Fibroblast of skin of right biceps (primary cell): ENCODE measurements around the gene SDCCAG8.

Experiments
- DNase-seq: peaks from one replicate; pipeline ENCODE4 v3.0.0-alpha.2; 2013

Gene SDCCAG8

DNA sequence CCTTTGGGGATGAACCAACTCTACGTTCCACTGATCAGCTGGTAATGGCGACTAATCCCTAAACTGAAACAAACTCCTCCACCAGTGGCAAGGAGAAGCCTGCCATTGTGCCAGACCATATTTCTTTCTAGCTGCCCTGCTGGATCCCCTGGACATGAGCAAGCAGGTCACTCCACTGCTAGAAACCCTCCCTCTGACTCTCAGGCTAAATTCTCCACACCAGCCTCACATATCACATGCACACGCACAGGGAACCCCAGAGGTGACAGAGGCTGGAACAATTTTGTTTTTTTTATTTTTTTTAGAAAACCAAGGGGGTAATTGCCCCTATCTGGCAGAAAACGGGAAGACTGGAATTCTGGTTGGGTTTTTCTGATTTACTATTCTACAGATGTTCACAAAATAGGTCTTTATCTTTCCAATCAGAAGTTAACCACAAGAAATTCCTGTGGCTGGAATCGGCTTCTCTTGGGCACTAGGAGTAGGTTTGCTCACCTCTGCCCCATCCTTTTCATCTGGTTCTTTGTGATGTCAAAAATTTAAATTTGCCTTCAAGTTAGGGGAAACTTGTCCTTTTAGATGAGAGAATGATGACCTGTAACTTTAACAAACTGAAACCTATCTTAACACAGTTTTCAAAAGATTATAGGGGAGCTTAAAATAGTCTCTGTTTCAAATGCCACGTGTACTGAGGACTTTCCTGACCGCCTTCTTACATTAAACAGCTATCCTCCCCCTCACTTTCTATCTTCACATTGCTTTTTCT is 258.1 kb downstream of the SDCCAG8 start:
- DNase-seq: peak; percentile 72

DNA sequence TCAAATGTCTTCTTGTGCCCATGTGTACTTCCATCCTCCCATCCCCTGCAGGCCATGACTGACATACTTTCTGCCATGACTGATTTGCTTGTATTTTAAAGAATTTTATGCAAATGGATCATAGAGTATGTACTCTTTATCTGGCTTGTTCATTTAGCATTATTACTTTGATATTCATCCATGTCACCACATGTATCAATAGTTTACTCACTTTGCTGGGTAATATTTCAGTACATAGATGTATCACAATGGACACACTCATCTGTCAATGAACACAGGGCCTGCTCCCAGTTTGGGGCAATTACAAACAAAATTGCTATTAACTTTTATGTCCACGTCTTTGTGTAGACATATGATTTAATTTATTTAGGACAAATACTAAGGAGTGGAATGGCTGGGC is 259.1 kb downstream of the SDCCAG8 start:
- DNase-seq: no peak

DNA sequence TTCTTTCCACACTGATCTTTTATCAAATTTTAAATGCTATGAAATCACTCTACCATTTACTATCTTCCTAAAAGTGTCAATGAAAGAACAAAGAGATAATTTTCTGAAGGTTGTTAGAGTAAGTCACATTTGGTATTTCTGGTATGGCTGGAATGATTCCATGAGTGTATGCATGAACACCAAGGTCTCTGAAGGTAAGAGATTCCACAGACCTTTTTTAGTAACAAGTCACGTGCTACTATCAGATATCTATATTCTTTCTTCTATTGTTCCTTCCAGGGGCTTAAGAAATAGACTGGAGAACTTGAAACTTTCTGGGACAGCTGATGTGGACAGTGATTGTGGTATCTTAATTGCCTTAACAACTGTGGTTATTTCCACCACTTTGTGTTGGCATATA is 265.0 kb downstream of the SDCCAG8 start:
- DNase-seq: no peak

DNA sequence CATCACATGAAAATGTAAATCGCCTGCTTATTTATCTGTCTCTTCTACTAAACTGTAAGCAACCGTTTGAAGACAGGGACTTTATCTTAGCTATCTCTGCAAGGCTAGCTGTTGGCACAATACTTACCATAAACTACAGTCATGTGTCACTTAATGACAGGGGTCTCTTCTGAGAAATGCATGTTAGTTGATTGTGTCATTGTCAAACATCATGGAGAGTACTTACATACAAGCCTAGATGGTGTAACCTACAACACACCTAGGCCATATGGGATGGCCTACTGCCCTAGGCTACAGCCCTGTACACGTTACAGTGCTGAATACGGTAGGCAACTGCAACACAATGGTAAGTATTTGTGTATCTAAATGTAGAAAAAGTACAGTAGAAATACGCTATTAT is 267.9 kb downstream of the SDCCAG8 start:
- no peak for DNase-seq

DNA sequence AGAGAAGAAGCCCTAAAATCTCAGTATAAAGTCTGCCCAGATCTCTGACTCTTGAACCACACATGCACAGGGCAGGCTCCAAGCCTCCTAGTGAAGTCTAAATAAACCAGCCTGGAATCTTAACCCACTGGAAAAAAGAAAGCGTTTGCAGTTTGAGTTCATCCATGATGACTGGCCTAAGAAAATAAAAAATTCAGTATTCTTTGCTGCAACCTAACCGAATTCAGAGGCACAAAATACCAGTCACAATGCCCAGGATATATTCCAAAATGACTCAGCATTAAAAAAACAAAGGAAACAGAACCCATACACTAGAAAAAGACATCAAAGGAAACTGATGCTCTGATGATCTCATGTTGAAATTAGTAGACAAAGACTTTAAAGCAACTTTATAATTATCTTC is 269.2 kb downstream of the SDCCAG8 start:
- DNase-seq: peak; percentile 86

DNA sequence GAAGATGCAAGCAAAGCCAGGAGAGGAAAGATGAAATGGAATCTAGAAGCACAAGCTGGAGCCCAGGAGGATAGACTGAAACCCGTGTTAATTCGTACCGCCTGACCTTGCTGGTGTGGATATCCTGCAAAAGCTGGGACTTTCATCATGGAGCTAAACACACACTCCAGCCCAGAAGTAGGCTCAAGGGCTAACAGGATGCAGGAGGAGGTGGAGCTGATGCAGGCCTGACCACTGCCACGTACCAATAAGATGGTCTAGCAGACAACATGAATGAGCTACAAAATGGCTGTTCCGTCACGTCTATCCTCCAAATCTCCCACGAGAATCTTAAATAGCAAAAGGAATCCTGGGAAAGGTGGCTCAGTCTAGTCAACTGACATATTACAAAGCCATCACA is 270.3 kb downstream of the SDCCAG8 start:
- DNase-seq: no peak

DNA sequence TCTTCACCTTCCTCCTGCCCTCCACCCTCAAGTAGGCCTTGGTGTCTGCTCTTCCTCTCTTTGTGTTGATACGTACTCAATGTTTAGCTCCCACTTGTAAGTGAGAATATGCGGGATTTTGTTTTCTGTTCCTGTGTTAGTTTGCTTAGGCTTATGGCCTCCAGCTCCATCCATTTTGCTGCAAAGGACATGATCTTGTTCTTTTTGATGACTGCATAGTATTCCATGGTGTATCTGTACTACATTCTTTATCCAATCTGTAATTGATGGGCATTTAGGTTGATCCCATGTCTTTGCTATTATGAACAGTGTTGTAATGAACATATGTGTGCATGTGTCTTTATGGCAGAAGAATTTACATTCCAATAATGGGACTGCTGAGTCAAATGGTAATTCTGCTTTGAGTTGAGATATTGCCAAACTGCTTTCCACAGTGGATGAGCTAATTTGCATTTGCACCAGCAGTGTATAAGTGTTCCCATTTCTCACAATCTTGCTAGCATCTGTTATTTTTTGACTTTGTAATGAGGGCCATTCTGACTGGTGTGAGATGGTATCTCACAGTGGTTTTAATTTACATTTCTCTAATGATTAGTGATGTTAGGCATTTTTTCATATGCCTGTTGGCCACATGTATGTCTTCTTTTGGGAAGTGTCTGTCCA is 272.7 kb downstream of the SDCCAG8 start:
- no peak for DNase-seq

DNA sequence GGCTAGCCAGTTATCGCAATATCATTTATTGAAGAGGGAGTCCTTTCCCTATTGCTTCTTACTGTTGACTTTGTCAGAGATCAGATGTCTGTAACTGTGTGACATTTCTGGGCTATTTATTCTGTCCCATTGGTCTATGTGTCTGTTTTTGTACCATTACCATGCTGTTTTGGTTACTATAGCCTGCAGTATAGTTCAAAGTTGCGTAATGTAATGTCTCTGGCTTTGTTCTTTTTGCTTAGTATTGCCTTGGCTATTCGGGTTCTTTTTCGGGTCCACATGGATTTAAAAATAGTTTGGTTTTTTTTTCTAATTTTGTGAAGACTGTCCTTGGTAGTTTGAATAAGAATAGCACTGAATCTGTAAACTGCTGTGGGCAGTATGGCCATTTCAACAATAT is 273.7 kb downstream of the SDCCAG8 start:
- no peak for DNase-seq

DNA sequence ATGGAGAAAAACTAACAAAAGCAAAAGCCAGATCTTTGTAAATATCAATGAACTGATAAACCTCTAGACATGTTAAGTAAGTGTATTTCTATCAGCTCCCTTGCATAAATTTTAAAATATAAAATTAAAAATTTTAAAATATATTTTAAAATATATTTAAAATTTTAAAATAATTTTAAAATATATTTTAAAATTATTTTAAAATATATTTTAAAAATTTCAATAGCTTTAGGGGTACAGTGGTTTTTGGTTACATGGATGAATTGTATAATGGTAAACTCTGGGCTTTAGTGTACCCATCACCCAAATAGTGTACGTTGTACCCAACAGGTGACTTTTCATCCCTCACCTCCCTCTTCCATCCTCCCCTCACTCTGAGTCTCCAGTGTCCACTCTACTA is 279.2 kb downstream of the SDCCAG8 start:
- no peak for DNase-seq

DNA sequence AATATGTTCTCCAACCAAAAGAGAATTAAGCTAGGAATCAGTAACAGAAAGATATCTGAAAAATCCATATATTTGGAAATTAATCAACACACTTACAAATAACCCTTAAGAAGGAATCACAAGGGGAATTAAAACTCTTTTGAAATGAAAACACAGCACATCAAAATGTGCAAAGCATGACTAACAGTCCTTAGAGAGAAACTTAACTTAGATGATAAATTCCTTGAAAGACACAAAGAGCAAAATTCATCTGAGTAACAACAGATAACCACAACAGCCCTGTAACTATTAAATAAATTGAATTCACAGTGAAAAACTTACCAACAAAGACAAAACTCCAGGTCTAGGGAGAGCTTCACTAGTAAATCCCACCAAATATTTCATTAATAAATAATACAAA is 283.8 kb downstream of the SDCCAG8 start:
- DNase-seq: no peak

DNA sequence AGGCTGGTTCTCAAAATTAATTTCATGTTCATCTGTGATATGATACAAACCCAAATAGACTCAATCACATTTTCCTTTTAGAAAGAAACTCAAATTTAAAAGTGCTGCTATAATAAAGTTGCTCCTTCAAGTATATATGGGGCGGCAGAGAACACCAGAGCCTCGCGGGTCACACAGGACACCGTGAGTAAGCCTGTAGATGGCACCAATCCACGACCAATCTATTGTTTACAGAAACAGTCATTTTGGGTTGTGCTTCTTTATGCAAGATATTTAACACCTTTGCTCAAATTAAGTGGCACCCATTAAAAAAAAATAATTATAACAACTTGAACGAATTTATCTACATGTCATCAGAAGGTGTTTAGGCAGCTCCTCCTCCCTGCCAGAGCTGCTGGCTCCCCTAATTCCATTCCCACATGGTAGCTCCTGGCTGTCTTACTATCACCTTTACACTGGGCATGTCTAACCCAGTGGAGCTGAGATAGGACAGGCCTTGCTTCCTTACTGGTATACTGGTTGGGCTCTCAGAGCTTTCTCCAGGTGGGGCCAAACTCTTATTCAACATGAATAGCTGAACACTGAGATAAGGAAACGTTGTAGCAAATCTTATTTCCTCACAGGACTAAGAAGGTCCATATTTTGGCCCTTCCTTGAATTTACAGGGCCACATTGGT is 287.0 kb downstream of the SDCCAG8 start:
- no peak for DNase-seq

DNA sequence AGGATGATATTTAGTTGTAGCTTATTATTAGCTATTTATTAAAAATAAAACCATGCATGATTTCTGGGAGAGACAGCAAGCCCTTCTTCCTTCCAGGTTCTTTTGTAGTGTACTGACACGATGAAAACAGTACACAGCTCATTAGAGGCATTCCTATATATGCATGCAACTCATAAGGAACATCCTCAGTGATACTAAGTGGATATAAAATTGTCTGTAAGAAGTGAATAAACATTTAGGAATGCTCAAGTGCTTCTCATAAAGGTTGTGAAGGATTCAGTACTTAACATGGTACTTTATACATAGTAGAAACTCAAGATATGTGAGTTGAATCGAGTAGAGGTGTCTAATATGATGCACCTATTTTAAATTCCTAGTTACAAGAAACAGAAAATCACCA is 287.7 kb downstream of the SDCCAG8 start:
- DNase-seq: peak; percentile 15

DNA sequence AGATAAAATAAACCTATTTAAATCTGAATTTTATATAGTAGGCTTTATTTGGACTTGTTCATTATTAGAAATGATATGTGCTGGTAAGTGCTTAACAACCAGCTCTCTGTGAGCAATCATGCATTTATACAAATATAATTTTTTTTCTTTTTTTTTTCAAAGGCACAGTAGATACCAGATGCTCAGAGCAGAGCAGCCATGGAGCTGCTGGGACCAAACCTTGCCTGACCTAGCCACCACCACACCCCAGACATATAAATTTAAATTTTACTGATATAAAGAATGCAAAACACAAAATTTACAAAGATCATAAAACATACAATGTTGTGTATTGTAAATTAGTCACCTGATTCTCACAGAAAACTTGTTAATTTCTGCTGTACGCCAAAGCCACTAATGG is 290.6 kb downstream of the SDCCAG8 start:
- DNase-seq: no peak

DNA sequence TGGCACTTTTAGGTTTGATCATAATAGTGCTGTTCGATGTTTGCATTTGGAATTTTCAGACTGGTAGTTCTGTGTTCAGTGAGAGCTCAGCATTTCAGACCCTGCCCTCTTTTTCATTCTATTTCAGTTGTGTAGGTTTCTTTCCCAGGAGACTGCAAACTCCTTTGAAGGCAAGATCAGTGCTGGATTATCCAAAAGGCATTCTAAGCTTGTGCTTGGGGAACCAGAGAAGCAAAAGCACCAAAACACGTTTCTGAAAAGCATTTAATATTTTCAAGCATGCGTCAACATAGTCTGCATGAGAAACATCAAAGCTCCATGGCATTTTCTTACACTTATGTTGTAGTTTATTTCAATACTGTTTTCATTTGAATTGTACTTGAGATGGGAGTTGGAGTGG is 292.1 kb downstream of the SDCCAG8 start:
- no peak for DNase-seq

DNA sequence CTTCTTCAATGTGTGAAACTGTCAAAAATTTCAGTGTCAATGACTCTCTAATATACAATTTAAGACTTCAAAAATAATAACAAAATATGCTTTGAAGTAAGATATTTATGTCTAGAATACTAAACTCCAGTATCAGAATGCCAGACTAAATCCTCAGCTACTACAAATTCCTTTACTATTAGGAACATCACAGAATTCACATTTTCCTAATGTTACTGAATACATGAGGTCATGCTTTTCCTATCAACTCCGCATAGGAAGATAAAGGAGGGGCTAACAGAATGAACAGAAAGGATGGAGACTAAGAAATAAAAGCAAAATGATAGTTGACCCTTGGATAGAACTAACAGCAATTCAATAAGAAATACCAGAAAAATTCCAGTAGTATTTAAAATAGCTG is 292.7 kb downstream of the SDCCAG8 start:
- peak; percentile 24 for DNase-seq

DNA sequence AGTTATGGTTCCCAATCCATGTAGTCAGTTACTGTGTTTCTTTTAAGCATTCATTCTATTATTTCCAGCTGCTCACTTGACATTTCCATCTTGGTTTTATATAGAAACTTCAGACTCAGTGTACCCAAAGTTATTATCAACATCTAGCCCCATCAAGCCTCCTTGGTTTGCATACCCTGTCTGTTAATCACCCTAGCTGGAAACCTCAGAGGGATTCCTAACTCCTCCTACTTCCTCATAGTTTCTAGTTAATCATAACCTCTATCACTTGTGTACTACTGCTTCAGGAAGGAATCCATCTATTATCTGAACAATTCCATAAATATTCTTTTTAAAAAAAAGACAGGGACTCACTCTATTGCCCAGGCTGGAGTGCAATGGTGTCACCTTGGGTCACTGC is 293.3 kb downstream of the SDCCAG8 start:
- DNase-seq: peak; percentile 89
